ENCODE results near the gene MSH2.
"Not testable (repeated sequence)": the region's sequence is repeated elsewhere in the genome, so short reads cannot be mapped to it uniquely, and the experiment has no call there.

Gene MSH2

GRCh38 chr2:47402805-47403608 is at the start of gene MSH2:
Gene MSH2, plus strand, starts transcription at chr2:47403156. Its CDS starts 36 bp downstream, at chr2:47403192.
- peak; percentile 99 for DNase-seq (ENCODE audit: low spot score)

GRCh38 chr2:47354013-47354847 is 48.7 kb upstream of the MSH2 start:
- no peak for DNase-seq (ENCODE audit: low spot score)

GRCh38 chr2:47354848-47355204 is 48.1 kb upstream of the MSH2 start:
- no peak for DNase-seq (ENCODE audit: low spot score)

GRCh38 chr2:47357483-47357882 is 45.5 kb upstream of the MSH2 start:
- DNase-seq (ENCODE audit: low spot score): no peak

- no peak for DNase-seq (ENCODE audit: low spot score)
Measured at GRCh38 chr2:47359375-47359868, 43.5 kb upstream of the MSH2 start.

GRCh38 chr2:47360283-47360682 is 42.7 kb upstream of the MSH2 start:
- DNase-seq (ENCODE audit: low spot score): no peak

GRCh38 chr2:47360927-47361326 is 42.0 kb upstream of the MSH2 start:
- DNase-seq (ENCODE audit: low spot score): no peak

GRCh38 chr2:47361505-47362229 is 41.3 kb upstream of the MSH2 start:
- not testable (repeated sequence) for DNase-seq (ENCODE audit: low spot score)

- peak; percentile 46 for DNase-seq (ENCODE audit: low spot score)
Measured at GRCh38 chr2:47373747-47374146, 29.2 kb upstream of the MSH2 start.

GRCh38 chr2:47375307-47375706 is 27.6 kb upstream of the MSH2 start:
- DNase-seq (ENCODE audit: low spot score): no peak

- DNase-seq (ENCODE audit: low spot score): no peak
Measured at GRCh38 chr2:47379384-47379783, 23.6 kb upstream of the MSH2 start.

GRCh38 chr2:47381408-47381807 is 21.5 kb upstream of the MSH2 start:
- DNase-seq (ENCODE audit: low spot score): no peak

- DNase-seq (ENCODE audit: low spot score): no peak
Measured at GRCh38 chr2:47386551-47386950, 16.4 kb upstream of the MSH2 start.

- no peak for DNase-seq (ENCODE audit: low spot score)
Measured at GRCh38 chr2:47388888-47389287, 14.1 kb upstream of the MSH2 start.

GRCh38 chr2:47389692-47390091 is 13.3 kb upstream of the MSH2 start:
- DNase-seq (ENCODE audit: low spot score): no peak

- no peak for DNase-seq (ENCODE audit: low spot score)
Measured at GRCh38 chr2:47401789-47402554, 984 bp upstream of the MSH2 start.

- no peak for DNase-seq (ENCODE audit: low spot score)
Measured at GRCh38 chr2:47402555-47402804, 476 bp upstream of the MSH2 start.

- DNase-seq (ENCODE audit: low spot score): peak; percentile 28
Measured at GRCh38 chr2:47403609-47404193, 745 bp downstream of the MSH2 start.

GRCh38 chr2:47404356-47404755 is 1.4 kb downstream of the MSH2 start:
- DNase-seq (ENCODE audit: low spot score): no peak

GRCh38 chr2:47405757-47406156 is 2.8 kb downstream of the MSH2 start:
- DNase-seq (ENCODE audit: low spot score): no peak

- DNase-seq (ENCODE audit: low spot score): not testable (repeated sequence)
Measured at GRCh38 chr2:47406649-47407330, 3.8 kb downstream of the MSH2 start.

Data from D341Med (cell line).